GM12891 (cell line): ENCODE measurements around the gene S100PBP.

Source experiments
- PAX5 ChIP-seq: IDR thresholded peaks from 2 replicates; pipeline ENCODE4 v1.6.1; 2011; ENCODE audit warnings: low read length, moderate library complexity, mild to moderate bottlenecking; ENCODE audit not compliant: insufficient read depth, severe bottlenecking
- POLR2A ChIP-seq: IDR thresholded peaks from 2 replicates; pipeline ENCODE4 v1.6.1; 2011; ENCODE audit warnings: low read depth, low read length, control low read depth
- POLR2AphosphoS5 ChIP-seq: IDR thresholded peaks from 2 replicates; pipeline ENCODE4 v1.6.1; 2011; ENCODE audit warnings: low read depth, low read length, control low read depth
- TAF1 ChIP-seq: IDR thresholded peaks from 2 replicates; pipeline ENCODE4 v1.6.1; 2011; ENCODE audit warnings: low read depth, low read length, control low read depth

DNA sequence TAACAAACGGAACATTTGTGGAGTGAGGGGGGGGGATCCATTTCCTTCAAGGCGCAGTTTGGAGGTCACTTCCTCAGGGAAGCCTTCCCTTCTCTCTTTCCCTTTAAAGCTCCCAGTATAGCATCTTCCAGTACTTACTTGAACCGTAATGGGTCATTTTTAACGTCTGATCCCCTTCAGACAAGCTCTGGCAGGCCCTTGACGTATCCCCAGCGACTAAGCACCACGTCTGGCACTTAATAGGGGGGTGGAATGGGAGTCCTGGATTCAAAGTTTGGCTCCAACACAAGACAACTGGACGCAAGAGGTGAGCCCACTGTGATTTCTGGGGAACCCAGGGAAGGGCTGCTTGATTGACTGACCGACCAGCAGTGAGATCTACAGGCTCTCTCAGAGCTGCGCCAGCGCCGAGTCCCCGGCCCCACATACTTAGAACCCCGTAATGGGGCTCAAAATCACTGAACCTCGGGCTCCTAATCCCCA, 736 bp upstream of the S100PBP start:
- TF ChIP-seq POLR2AphosphoS5 = no peak
- no peak for TF ChIP-seq POLR2A
- no peak for TF ChIP-seq TAF1
- no peak for TF ChIP-seq PAX5
